GM12864 (cell line): Measurements from ENCODE around the gene ALOX5AP.

Experiments used
- DNase-seq: peaks from one replicate; pipeline ENCODE4 v3.0.0-alpha.2; 2011; ENCODE audit warnings: low read depth
- H3K4me3 ChIP-seq: 2 replicates; pipeline ENCODE4 v1.5.1; 2011; ENCODE audit warnings: mild to moderate bottlenecking, low read depth, low read length, control low read depth
- TF ChIP-seq, protein P1 (sequence below): IDR thresholded peaks from 2 replicates; pipeline ENCODE4 v1.5.1; 2011; ENCODE audit warnings: low read depth, mild to moderate bottlenecking, moderate library complexity, low read length, control low read depth, inconsistent platforms; ENCODE audit errors: missing control alignments

ALOX5AP gene

DNA sequence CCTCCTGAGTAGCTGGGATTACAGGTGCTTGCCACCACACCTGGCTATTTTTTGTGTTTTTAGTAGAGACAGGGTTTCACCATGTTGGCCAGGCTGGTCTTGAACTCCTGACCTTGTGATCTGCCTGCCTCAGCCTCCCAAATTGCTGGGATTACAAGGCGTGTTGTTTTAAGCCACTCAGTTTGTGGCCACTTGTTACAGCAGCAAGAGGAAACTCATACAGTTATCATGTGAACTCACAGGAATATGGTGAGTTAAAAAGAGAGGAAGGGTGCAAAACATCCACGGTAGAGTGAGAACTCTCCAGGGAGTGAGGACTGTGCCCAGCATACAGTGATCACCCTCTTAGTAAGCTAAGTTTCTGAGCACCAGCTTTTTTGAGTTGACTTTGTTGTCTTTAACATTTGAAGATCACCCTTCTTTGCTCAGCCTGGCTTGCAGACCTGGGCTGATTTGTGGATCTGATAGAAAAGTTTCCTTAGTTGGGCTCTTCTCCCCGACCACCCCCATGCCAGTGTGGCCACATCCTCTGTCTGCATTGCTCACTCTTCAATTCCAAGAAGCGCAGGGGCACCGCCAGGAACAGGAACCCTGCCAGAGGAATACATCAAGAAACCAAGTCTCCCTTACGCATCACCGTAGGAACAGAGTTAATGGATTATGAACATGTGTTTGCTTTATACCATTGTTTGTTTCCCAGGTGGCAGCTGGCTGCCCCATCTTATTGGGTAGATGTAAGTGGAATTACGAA is 16.0 kb downstream of the ALOX5AP start:
- DNase-seq, result no peak
- TF ChIP-seq, protein P1, sequence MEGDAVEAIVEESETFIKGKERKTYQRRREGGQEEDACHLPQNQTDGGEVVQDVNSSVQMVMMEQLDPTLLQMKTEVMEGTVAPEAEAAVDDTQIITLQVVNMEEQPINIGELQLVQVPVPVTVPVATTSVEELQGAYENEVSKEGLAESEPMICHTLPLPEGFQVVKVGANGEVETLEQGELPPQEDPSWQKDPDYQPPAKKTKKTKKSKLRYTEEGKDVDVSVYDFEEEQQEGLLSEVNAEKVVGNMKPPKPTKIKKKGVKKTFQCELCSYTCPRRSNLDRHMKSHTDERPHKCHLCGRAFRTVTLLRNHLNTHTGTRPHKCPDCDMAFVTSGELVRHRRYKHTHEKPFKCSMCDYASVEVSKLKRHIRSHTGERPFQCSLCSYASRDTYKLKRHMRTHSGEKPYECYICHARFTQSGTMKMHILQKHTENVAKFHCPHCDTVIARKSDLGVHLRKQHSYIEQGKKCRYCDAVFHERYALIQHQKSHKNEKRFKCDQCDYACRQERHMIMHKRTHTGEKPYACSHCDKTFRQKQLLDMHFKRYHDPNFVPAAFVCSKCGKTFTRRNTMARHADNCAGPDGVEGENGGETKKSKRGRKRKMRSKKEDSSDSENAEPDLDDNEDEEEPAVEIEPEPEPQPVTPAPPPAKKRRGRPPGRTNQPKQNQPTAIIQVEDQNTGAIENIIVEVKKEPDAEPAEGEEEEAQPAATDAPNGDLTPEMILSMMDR, result no peak
- no peak overlapping the region for H3K4me3 ChIP-seq

DNA sequence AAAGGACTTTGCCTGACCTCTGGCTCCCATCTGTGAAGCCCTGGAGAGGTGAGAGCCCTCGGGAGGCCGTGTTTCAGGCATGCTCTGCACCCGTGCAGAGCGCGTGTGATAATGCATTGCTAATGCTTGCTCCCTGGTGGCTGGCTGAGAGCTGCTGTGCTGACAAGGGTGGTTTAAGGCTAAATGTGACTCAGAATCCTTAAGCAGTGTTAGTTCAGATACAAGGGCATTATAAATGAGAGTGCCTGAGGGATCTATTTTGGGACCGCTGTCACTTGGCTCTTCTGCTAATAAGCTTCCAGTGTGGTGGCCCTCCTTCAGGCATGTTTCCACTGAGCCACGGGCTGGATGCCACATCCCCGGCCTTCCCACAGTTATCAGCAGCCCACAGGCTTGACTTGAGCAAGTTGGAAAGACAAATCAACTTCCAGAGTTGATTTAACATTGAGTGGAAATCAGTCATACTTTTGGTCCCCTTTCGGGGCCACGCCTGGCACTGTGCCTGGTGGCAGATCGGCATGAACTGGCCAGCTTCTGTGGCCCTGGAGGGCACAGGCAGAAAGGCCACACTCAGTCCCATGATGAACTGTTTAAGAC is 17.0 kb downstream of the ALOX5AP start:
- H3K4me3 ChIP-seq, result no peak overlapping the region
- TF ChIP-seq, protein P1, result no peak
- no peak for DNase-seq

DNA sequence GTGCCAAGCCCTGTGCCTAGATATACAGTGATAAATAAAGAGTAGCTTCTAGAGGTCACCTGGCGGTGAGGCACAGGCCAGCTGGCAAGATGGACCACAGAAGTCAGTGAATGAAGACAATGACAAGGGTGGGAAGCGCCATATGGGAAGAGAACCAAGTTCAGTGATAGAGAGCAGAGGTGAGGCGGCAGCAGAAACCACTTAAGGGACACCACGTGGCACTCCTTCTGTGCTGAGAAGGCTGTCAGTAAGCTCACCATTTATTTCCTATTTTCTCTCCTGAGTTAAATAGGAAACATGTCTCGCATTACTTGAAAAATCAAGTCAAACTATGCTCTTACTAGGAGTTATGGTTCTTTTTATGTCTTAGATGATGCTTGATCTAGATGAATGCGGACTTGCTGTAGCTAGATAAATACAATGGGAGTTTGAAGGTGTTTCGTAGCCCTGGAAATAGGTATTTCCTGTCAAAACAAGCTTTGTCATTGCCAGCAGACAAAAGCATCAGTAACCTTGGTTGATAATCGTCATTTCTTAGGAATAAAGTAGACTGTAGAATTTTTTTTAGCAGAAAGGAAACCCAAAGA is 17.8 kb downstream of the ALOX5AP start:
- no peak for DNase-seq
- TF ChIP-seq, protein P1, result no peak
- H3K4me3 ChIP-seq, result no peak overlapping the region

DNA sequence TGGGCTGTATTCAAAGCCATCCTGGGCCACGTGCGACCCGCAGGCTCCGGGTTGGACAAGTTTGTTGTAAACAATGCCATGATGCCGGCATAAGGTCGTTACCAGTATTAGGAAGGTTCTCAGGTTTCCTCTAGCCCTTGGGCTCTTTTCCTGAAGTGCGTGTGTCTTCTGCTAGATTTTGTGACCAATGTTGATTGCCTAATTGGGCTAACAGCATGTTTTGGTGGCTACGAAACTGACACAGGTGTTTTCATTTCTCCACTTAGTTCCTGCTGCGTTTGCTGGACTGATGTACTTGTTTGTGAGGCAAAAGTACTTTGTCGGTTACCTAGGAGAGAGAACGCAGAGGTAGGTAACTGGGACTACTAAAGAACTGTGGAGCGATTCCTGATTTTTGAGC is 20.3 kb downstream of the ALOX5AP start:
- no peak overlapping the region for H3K4me3 ChIP-seq
- no peak for DNase-seq
- TF ChIP-seq, protein P1, result no peak

DNA sequence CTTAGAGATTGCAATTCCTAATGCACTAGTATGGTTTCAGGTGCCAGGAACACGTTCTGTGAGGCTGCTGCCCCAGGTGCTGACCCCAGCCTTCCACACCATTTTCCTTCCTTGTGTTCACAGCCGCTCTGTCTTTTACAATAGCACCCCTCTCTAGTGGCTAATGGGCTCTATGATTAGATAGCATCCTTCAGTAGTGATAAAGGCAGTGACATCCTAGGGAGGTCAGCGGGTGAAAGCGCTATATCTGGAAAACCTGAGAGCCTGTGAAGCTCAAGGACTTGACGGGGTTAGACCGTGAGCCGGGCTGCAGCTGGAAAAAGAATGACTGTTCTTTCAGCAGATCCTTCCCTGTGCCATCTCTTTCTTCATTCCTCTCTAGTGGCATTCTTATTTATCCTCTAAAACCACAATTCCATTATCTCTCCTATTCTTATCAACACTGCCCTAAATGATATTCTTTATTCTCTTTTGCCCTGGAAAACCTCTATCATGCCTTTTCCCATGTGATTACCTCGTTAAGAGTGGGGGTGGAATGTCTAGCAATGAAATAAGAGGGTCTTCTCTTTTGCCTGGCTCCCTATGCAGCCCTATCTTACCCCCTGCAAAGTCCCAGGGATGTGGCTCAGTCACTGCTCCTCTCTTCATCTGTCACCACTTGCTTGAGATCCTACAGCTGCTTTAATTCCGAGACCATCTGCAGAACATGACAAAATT is 21.8 kb downstream of the ALOX5AP start:
- TF ChIP-seq, protein P1, result no peak
- H3K4me3 ChIP-seq, result no peak overlapping the region
- no peak for DNase-seq

DNA sequence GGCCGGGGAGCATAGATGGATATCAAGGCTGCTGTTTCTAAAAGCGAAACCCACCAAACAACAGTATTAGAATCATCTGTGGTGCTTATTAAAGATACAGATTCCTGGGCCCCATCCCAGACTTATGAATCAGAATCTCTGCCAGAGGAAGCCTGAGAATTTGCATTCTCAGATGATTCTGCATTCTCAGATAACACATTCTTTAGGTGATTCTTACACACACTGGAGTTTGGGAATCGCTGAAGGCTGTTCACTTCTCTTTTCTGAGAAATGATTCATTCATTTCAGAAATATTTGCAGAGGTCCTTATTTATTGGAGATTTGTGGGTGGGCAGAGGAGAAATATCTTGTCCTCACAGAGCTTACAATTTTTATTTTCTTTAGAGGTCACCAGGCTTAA is 24.4 kb downstream of the ALOX5AP start:
- H3K4me3 ChIP-seq, result no peak overlapping the region
- no peak for DNase-seq
- TF ChIP-seq, protein P1, result no peak
